Naive thymus-derived CD4-positive, alpha-beta T cell (primary cell): ENCODE results near the gene NPIPB9. TPM values are rescaled to one million over a fixed set of nuclear protein-coding genes. Genes with fewer than 3 reads are reported as not detected.
"Not testable (repeated sequence)": the region's sequence is repeated elsewhere in the genome, so short reads cannot be mapped to it uniquely, and the experiment has no call there.

Source experiments
- ATAC-seq: fragments of 150-1000 bp; cut with Tn5 transposase; 2 replicates; pipeline ENCODE4 v1.10.0; 2021; ENCODE audit warnings: mild to moderate bottlenecking, moderate library complexity
- CTCF ChIA-PET: fragments of 350-600 bp; sonication (Branson Sonifier 250); formaldehyde crosslinking; loops from one replicate; lab custom pipeline; 2021; ENCODE audit warnings: antibody characterized with exemption; lab: Charles Lee
- POLR2A ChIA-PET: fragments of 350-600 bp; sonication (Branson Sonifier 250); formaldehyde crosslinking; loops from one replicate; lab custom pipeline; 2021; ENCODE audit warnings: antibody characterized with exemption, inconsistent platforms; lab: Charles Lee
- DNase-seq, 9 donors: peaks; one replicate each; pipeline versions ENCODE4 v3.0.0 to v3.0.0-alpha.2; 2020 to 2022; ENCODE audit warnings: mixed read lengths in 1 of 9
- H3K27ac ChIP-seq: one replicate; pipeline ENCODE4 v1.7.0; 2013; ENCODE audit warnings: mild to moderate bottlenecking, low read depth, low read length, moderate library complexity
- H3K27me3 ChIP-seq, 2 donors: one replicate each; pipeline ENCODE4 v1.7.0; 2013; ENCODE audit warnings: low read length in 2 of 2, mild to moderate bottlenecking in 2 of 2, moderate library complexity in 2 of 2; ENCODE audit not compliant: control insufficient read depth in 2 of 2, insufficient read depth in 2 of 2
- H3K36me3 ChIP-seq, 3 experiments: 1 replicate in 2 of 3; 2 replicates in 1 of 3; pipeline ENCODE4 v1.7.0; 2013; ENCODE audit warnings: low read length in 3 of 3, mild to moderate bottlenecking in 3 of 3, moderate library complexity in 1 of 3; ENCODE audit not compliant: insufficient read depth in 3 of 3, control insufficient read depth in 2 of 3
- H3K4me1 ChIP-seq, 2 donors: one replicate each; pipeline ENCODE4 v1.7.0; 2013; ENCODE audit warnings: low read length in 2 of 2, mild to moderate bottlenecking in 2 of 2, moderate library complexity in 1 of 2; ENCODE audit not compliant: control insufficient read depth in 2 of 2, insufficient read depth in 2 of 2
- H3K4me3 ChIP-seq: 2 replicates; pipeline ENCODE4 v1.7.0; 2013; ENCODE audit warnings: mild to moderate bottlenecking, low read length
- H3K9me3 ChIP-seq, 3 experiments: 1 replicate in 2 of 3; 2 replicates in 1 of 3; pipeline ENCODE4 v1.7.0; 2013; ENCODE audit warnings: low read length in 3 of 3; ENCODE audit not compliant: control insufficient read depth in 2 of 3
- H3K27ac Mint-ChIP-seq, 9 donors: one replicate each; pipeline ENCODE4 v1.8.0; 2020 to 2022; ENCODE audit warnings: mixed read lengths in 9 of 9, mild to moderate bottlenecking in 8 of 9, moderate library complexity in 5 of 9, inconsistent platforms in 2 of 9
- H3K27me3 Mint-ChIP-seq, 5 donors: one replicate each; pipeline ENCODE4 v1.8.0; 2021 to 2022; ENCODE audit warnings: mixed read lengths in 5 of 5, mild to moderate bottlenecking in 1 of 5
- H3K36me3 Mint-ChIP-seq, 5 donors: one replicate each; pipeline ENCODE4 v1.8.0; 2020 to 2022; ENCODE audit warnings: mixed read lengths in 5 of 5, mild to moderate bottlenecking in 3 of 5, inconsistent platforms in 1 of 5
- H3K4me1 Mint-ChIP-seq, 7 donors: one replicate each; pipeline ENCODE4 v1.8.0; 2020 to 2022; ENCODE audit warnings: mixed read lengths in 7 of 7, mild to moderate bottlenecking in 3 of 7, inconsistent platforms in 1 of 7
- H3K4me3 Mint-ChIP-seq, 10 donors: one replicate each; pipeline ENCODE4 v1.8.0; 2020 to 2022; ENCODE audit warnings: mild to moderate bottlenecking in 10 of 10, mixed read lengths in 10 of 10, moderate library complexity in 6 of 10, inconsistent platforms in 2 of 10
- H3K9me3 Mint-ChIP-seq, 11 donors: one replicate each; pipeline ENCODE4 v1.8.0; 2020 to 2022; ENCODE audit warnings: mixed read lengths in 11 of 11, mild to moderate bottlenecking in 4 of 11, inconsistent platforms in 1 of 11, moderate library complexity in 1 of 11
- intact Hi-C, 2 donors: fragments of 100-400 bp; cut with micrococcal nuclease; formaldehyde crosslinking; loops; one replicate each; pipeline ENCODE4 v1.15.1; 2023
- polyA plus RNA-seq, 2 donors: library from polyadenylated mRNA; unstranded; fragments of 300-500 nt; fragmentation: Illumina TruSeq; gene quantifications; one replicate each; pipeline ENCODE4 v1.2.3, GENCODE V29; 2021
- total RNA-seq, 6 experiments: library from RNA in 5 of 6; stranded (reverse) in 5 of 6; gene quantifications; 1 replicate in 5 of 6; 2 replicates in 1 of 6; pipeline ENCODE4 v1.2.3 and lab custom pipeline; 2021 to 2026

The NPIPB9 gene
- total RNA-seq = 1 to 10 TPM; 2.9 to 5.2 (median 4.8) TPM
- polyA plus RNA-seq = under 1 TPM; 0.18 to 0.30 TPM
- not detected for total RNA-seq (lab: John Stamatoyannopoulos, UW)

DNA sequence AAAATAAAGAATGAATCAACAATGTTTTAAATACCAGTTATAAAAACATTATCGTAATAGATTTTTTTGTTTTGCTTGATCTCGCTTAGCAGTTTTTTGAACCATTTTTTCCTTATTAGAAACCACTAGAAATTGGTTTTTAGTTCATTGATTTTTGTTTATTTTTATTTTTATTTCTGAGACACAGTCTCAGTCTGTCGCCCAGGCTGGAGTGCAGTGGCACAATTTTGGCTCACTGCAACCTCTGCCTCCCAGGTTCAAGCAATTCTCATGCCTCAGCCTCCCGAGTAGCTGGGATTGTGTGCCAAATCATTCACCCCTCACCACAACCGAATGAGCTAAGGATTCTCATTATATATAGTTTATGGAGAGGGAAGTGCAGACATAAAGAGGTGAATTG lies at the start of gene NPIPB9:
Gene NPIPB9 (plus strand): TSS at position 301 of the 400 bp plus-strand sequence.
- H3K36me3 ChIP-seq, H3K4me3 Mint-ChIP-seq, H3K4me1 ChIP-seq, DNase-seq, H3K4me1 Mint-ChIP-seq, H3K27ac ChIP-seq, CTCF ChIA-PET, ATAC-seq, POLR2A ChIA-PET, H3K27ac Mint-ChIP-seq, H3K9me3 Mint-ChIP-seq, H3K27me3 ChIP-seq, H3K36me3 Mint-ChIP-seq, H3K4me3 ChIP-seq, H3K9me3 ChIP-seq, intact Hi-C loops, H3K27me3 Mint-ChIP-seq: not testable (repeated sequence)

- H3K27ac ChIP-seq, POLR2A ChIA-PET, DNase-seq, H3K9me3 Mint-ChIP-seq, H3K36me3 ChIP-seq, ATAC-seq, H3K27me3 Mint-ChIP-seq, H3K27me3 ChIP-seq, H3K9me3 ChIP-seq, H3K4me3 Mint-ChIP-seq, H3K36me3 Mint-ChIP-seq, intact Hi-C loops, H3K4me1 Mint-ChIP-seq, H3K27ac Mint-ChIP-seq, CTCF ChIA-PET, H3K4me3 ChIP-seq, H3K4me1 ChIP-seq: not testable (repeated sequence)
Observed at GRCh38 chr16:28704246-28704645, 47.3 kb upstream of the NPIPB9 start.

- peak; percentile 100 for ATAC-seq
- CTCF ChIA-PET, intact Hi-C loops, H3K4me3 ChIP-seq, H3K9me3 ChIP-seq, H3K4me1 Mint-ChIP-seq, H3K9me3 Mint-ChIP-seq, H3K27ac ChIP-seq, DNase-seq, POLR2A ChIA-PET, H3K27me3 ChIP-seq, H3K36me3 Mint-ChIP-seq, H3K36me3 ChIP-seq, H3K27me3 Mint-ChIP-seq, H3K4me1 ChIP-seq: not testable (repeated sequence)
- Mint-ChIP-seq H3K27ac (peak within 1 kb of the TSS in 2 of 9 donors; percentile 48 to 52), H3K4me3 (peak within 1 kb of the TSS in 4 of 10 donors; percentile 56 to 81 (median 70))
Observed at GRCh38 chr16:28711220-28712083, 40.1 kb upstream of the NPIPB9 start, which contains the start of gene EIF3C. Gene EIF3C, plus strand, starts transcription at chr16:28711464. Its CDS starts 223 bp downstream, at chr16:28711687.

DNA sequence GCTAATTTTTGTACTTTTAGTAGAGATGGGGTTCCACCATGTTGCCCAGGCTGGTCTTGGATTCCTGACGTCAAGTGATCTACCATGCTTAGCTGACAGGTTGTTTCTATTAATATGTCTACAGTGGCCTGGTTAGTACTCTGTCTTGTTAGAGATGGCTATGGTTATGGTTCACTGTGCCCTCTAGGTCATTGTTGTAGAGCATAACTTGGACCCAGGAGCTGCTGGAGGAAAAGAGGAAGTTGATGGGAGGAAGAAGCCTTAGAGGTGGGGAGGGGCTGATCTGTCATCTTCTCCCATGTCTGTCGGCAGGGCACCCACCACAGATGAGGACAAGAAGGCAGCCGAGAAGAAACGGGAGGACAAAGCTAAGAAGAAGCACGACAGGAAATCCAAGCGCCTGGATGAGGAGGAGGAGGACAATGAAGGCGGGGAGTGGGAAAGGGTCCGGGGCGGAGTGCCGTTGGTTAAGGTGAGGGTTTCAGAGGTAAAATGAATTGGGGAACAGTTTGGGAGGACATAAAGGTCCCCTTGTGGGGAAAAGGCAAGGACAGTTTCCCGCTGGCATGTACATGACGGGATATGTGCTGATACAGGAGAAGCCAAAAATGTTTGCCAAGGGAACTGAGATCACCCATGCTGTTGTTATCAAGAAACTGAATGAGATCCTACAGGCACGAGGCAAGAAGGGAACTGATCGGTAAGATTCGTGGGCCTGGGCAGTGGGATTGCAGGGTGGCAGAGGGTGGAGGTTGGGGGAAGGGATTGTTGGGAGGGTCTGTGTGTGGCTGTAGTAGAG lies 28.5 kb upstream of the NPIPB9 start:
- H3K4me1 ChIP-seq, H3K36me3 Mint-ChIP-seq, H3K27ac Mint-ChIP-seq, POLR2A ChIA-PET, ATAC-seq, CTCF ChIA-PET, H3K36me3 ChIP-seq, H3K27me3 Mint-ChIP-seq, H3K4me3 ChIP-seq, H3K4me1 Mint-ChIP-seq, H3K9me3 Mint-ChIP-seq, H3K4me3 Mint-ChIP-seq, H3K27ac ChIP-seq, H3K27me3 ChIP-seq, DNase-seq, intact Hi-C loops, H3K9me3 ChIP-seq: not testable (repeated sequence)

DNA sequence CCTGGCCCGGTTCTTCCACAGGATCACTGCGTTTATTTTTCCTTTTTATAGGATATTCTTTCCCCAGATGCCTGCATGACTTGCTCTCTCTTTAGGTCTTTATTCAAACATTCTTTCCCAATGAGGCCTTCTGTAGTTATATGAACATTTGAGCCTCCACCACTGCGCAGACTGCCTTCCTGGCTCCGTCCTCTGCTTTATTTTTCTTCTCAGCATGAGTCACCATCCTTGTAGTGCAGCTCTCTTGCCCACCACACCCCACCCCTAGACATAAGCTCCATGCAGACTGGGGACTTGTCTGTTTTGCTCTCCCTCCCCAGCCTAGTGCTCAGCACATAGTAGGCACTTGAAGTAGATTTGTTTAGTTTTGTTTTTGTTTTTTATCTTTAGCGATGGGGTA lies 20.3 kb upstream of the NPIPB9 start:
- H3K4me3 ChIP-seq, H3K27ac ChIP-seq, H3K27ac Mint-ChIP-seq, DNase-seq, H3K4me3 Mint-ChIP-seq, H3K27me3 ChIP-seq, ATAC-seq, H3K36me3 Mint-ChIP-seq, H3K4me1 Mint-ChIP-seq, H3K9me3 Mint-ChIP-seq, H3K27me3 Mint-ChIP-seq, POLR2A ChIA-PET, intact Hi-C loops, H3K9me3 ChIP-seq, H3K36me3 ChIP-seq, CTCF ChIA-PET, H3K4me1 ChIP-seq: not testable (repeated sequence)

- H3K27me3 Mint-ChIP-seq, POLR2A ChIA-PET, H3K27ac Mint-ChIP-seq, DNase-seq, H3K4me3 Mint-ChIP-seq, H3K9me3 ChIP-seq, H3K36me3 Mint-ChIP-seq, H3K27ac ChIP-seq, ATAC-seq, H3K4me1 Mint-ChIP-seq, CTCF ChIA-PET, H3K4me3 ChIP-seq, H3K27me3 ChIP-seq, intact Hi-C loops, H3K9me3 Mint-ChIP-seq, H3K36me3 ChIP-seq, H3K4me1 ChIP-seq: not testable (repeated sequence)
Observed at GRCh38 chr16:28732455-28733124, 19.0 kb upstream of the NPIPB9 start.
